HepG2 (cell line): ENCODE measurements around the gene APBB2.

Experiments used
- IKZF1 ChIP-seq: fragments of 450-650 bp; IDR thresholded peaks from 2 replicates; pipeline ENCODE4 v1.7.1; 2016
- THAP9 ChIP-seq: sonication (generic); formaldehyde crosslinking; IDR thresholded peaks from 2 replicates; pipeline ENCODE4; 2020; ENCODE audit warnings: missing genetic modification reagents, mild to moderate bottlenecking, borderline replicate concordance
- ZFP41 ChIP-seq: sonication (generic); formaldehyde crosslinking; IDR thresholded peaks from 2 replicates; pipeline ENCODE4 v1.4.0; 2020; ENCODE audit warnings: mild to moderate bottlenecking, missing genetic modification reagents, borderline replicate concordance
- ZNF282 ChIP-seq: fragments of 450-650 bp; IDR thresholded peaks from 2 replicates; pipeline ENCODE4 v1.6.1; 2018; ENCODE audit not compliant: partially characterized antibody

- TF ChIP-seq THAP9 (CRISPR knock-in tag) (no peak), ZNF282 (no peak), ZFP41 (CRISPR knock-in tag) (no peak), IKZF1 (no peak)
Observed at GRCh38 chr4:41140410-41140809, 73.9 kb downstream of the APBB2 start.
